ENCODE measurements around the gene CDH22.
A peak's percentile ranks its signal among the peaks of the same experiment; 100 is the strongest.

Gene CDH22

DNA sequence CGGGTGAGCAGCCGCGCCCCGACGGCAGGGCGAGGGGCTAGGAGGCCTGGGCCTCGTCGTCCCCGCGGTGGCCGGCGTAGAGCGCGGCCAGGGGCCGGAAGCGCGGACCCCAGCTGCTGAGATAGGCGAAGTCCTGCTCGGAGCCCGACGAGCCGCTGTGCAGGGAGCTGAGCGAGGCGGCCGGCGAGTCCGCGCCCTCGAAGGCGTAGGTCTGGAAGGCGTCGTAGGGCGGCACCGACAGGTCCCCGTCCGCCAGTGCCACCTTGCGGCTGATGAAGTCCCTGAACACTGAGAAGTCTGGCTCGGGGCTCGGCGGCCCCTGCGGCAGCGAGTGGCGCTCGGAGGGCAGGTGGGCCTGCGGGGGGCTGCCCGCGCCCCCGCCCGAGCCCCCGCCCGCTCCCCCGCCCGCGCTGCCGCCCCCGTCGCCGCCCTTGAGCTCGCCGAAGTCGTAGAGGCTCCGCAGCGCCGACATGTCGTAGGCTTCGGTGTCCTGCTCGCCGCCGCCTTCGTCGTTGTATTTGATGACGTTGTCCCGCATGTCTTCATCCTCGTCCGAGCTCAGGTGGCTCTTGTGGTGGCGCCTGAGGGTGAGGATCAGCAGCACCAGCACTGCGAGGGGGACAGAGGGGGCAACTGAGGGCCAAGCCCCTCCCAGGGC, 133.7 kb downstream of the CDH22 start:
- DNase-seq (ENCODE audit: low read depth in 4 of 4, low spot score in 1 of 4), result peak; percentile 56 to 63 (median 60)

DNA sequence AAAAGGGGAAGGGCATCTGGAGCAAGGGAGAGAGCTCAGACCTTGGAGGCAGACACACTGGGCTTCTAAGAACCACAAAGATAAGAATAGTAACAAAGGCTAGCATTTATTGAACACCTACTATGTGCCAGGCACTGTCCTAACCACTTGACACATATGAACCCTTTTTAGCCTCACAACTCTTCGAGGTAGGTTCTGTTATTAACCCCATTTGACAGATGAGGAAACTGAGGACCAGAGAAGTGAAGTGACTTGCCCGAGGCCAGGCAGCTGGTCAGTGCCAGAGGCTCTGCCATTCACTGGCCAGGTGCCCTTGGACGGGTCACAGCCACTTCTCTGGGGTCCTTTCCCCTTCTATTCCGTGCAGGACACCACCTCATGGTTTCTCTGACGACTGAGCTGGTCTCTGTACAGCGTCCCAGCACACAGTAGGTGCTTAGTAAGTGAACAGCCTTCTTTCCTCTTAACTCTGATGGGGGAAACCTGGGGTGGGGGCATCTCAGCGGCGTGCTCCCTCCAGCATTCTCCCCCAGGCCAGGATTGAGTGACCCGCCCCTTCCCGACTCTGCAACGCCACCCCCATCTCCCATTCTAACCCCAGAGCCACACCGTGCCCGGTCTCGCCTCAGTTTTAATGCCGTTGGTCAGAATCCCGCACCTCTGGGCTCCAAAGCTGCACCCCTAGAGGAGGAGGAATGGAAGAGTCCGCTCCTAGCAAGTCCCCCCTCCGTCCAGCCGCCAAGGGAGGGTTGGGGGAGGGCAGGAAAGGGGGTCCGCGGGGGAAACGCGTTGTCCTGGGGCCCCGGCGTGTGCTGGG, 134.4 kb downstream of the CDH22 start:
- DNase-seq (ENCODE audit: low read depth in 4 of 4, low spot score in 1 of 4), result no peak

DNA sequence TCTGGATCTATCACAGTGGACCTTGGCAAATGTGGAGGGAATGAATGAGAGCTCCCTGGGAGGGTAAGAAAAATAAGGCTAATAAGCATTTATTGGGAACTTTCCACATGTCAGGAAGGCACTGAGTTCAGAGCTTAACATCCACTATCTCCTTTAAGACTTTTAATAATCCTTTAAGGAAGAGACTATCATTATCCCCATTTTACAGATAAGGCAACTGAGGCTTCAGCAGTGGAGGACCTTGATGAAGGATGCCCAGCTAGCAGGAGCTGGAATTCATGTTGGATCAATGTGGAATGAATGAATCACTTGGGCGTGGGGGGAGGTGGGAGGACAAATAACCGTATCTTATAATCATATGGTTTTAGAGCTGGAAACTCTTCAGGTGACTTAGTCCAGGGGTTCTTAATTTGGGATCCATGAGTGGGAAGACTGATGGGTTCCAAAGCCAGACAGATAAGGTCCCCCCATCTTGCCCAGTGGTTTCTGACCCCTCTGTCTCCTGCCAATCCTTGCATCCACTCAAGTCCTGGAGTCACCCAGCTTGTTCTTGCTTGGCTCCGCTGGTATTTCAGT, 135.2 kb downstream of the CDH22 start:
- no peak for DNase-seq (ENCODE audit: low read depth in 4 of 4, low spot score in 1 of 4)

DNA sequence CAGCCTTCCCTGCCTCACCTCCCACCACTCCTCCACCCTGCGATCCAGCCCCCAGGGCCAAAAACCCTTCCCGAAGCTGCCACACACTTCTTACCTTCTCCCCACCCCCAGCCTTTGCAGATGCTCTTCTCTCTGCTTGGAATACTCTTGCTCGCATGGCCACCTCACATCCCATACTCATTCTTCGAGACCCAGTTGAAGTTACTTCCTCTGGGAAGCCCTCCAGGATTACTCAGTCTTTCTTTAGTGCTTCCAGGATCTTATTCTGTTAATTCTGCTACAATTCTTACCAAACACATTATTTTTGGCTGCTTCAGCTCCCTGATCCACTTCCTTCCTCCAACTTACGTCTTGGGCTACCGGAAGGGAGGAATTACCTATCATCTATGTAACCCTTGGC, 135.8 kb downstream of the CDH22 start:
- no peak for DNase-seq (ENCODE audit: low read depth in 4 of 4, low spot score in 1 of 4)

DNA sequence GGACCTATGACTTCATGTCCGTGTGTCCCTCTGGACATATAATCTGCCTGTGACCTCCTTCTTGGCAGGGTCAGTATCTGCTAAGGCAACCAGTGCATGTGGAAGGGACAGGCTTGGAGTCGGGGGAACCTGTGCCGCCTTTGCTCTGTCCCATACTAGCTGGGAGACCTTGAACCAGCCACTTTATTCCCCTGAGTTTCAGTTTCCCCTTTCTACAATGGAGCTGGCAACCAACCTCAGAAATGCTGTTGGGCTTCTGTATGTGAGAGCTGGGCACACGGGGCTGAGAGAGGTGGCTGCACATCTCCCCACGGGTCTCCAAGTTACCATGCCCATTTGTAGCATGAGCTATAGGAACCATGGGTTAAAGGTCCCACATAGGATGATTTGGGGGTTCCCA, 136.4 kb downstream of the CDH22 start:
- no peak for DNase-seq (ENCODE audit: low read depth in 4 of 4, low spot score in 1 of 4)

DNA sequence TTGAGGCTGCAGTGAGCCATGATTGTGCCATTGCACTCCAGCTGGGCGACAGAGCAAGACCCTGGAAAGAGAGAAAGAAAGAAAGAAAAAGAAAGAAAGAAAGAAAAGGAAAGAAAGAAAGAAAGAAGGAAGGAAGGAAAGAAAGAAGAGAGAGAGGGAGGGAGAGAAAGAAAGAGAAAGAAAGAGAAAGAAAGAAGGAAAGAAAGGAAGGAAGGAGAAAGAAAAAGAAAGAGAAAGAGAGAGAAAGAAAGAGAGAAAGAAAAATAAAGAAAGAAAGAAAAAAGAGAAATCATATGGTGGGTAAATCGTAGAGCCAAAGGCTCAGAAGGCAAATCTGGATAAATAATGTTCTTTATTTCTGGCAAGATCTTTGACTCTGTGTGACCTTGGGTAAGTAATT, 136.8 kb downstream of the CDH22 start:
- DNase-seq (ENCODE audit: low read depth in 4 of 4, low spot score in 1 of 4), result no peak

DNA sequence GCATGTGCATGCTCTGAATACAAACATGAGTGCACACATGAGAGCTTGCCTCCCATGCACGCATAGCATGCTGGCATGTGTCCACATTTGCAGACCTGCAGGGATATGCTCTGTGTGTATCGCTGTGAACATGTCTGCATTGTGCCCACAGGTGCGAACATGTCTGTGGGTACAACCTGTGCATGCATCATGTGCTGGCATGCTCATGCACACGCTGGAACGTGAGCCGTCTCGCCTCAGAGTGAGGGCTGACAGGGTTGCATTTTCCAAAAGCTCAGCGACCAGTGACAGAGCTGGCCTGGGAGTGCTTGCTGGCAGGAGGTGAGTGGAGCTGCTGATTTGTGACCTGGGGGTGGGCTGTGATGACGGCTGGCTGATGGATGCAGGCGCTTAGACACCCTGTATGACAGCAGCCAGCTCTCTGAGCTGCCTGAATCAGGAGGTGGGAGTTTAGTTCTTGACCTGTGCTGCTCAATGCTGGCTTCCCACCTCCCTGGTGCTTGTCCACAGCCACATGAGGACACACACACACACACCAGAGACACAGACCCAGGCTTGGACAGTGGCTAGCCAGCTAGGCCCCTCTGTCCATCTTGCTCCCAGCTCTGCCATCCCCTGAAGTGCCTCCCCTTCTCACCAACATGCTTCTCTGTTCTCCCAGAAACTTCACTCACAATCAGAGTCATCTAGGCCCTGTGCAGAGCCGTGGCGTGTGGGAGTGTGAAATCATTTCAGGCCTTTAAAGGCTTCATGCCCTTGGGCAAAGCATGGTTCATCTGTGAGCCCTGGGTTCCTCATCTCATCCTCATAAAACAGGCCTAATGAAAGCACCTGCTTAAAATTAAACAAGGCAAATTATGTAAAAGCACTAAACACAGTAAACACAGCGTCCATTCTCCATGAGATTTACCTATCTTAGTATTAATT, 138.8 kb downstream of the CDH22 start:
- no peak for DNase-seq (ENCODE audit: low read depth in 4 of 4, low spot score in 1 of 4)

DNA sequence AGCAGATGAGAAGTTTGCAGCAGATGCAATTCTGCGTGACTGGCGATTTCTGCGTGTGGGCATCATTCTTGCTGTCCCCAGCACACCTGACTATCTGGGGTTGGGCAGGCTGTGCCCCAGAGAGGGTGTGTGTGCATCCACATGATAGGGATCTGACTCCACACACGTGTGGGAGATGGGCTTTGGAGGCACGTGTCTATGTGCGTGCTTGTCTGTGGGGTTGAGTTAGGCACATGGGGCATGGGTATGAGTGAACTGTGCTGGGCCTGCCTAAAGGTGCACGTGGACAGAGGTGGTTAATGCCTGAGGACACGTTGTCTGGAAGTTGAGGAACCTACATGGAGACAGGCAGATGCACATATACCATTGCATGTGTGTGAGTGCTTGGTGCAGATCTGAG, 139.9 kb downstream of the CDH22 start:
- no peak for DNase-seq (ENCODE audit: low read depth in 4 of 4, low spot score in 1 of 4)

DNA sequence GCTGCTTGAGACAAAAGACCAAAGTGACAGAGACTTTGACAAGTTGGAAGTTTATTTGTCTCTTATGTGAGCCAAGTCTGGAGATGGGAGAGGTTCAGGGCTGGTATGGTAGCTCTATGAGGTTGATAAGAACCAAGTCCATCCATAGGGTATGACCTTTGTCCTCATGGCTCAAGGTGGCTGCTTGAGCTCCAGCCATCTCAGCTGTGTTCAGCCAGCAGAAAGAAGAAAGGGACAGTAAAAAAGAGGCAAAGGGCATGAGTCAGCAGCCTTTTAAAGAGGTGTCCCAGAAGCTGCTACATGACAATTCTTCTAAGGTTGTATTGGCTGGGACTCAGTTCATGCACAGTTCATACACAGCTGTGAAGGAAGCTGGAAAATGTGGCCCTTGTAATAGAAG, 141.2 kb downstream of the CDH22 start:
- DNase-seq (ENCODE audit: low read depth in 4 of 4, low spot score in 1 of 4), result no peak

DNA sequence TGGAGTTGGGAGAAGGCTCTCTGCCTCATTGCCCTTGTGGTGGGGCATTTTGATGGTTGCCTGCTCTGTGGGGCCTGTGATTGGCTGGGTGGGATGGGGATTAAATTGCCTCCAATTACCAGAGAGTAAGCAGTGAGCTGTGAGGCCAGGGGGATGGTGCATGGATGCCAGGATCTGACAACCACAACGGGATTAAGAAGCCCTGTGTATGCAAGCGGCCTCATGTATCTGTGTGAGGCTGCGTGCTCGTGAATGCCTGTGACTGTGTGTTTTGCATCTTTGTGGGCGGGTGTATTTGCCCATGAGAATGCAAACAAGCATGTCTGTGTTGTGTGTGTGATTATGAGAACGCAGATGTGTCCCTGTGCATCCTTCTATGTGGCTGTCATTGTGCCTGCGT, 144.0 kb downstream of the CDH22 start:
- DNase-seq (ENCODE audit: low read depth in 4 of 4, low spot score in 1 of 4), result no peak

DNA sequence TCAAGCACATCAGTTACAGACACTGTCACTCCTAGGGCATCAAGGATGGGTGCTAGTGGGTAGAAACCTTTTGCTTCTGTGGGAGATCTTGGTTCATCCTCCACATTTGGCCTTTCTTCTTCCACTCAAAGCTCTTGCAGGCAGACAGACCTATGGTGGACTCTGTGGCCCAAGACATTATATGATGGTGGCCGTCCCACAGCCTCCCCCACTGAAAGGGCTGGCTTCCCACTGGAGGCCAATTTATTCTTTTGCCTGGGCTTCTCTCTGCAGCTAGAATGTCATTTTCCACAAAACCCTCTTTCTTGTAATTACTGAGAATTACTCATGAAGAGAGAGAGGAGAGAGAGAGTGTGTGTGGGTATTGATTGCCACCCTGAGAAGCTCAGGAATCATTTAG, 146.4 kb downstream of the CDH22 start:
- DNase-seq (ENCODE audit: low read depth in 4 of 4, low spot score in 1 of 4), result no peak

DNA sequence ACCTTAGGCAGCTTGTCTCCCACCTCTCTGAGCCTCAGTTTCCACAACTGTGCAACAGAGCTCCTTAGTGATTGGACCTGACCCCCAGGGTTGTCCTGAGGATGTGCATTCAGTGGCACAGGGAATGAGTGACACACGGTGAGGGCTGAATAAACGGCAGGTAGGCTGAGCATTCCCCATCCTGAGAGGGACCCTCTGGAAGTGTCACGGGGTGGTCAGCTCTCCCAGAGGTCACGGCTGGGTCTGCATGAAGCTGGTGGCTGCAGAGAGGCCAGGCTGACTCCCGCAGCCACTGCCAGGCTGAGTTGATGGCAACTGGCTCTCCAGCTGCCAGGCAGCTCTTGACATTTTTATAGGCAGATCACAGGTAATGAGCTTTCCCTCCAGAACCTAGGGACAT, 147.6 kb downstream of the CDH22 start:
- DNase-seq (ENCODE audit: low read depth in 4 of 4, low spot score in 1 of 4), result no peak

DNA sequence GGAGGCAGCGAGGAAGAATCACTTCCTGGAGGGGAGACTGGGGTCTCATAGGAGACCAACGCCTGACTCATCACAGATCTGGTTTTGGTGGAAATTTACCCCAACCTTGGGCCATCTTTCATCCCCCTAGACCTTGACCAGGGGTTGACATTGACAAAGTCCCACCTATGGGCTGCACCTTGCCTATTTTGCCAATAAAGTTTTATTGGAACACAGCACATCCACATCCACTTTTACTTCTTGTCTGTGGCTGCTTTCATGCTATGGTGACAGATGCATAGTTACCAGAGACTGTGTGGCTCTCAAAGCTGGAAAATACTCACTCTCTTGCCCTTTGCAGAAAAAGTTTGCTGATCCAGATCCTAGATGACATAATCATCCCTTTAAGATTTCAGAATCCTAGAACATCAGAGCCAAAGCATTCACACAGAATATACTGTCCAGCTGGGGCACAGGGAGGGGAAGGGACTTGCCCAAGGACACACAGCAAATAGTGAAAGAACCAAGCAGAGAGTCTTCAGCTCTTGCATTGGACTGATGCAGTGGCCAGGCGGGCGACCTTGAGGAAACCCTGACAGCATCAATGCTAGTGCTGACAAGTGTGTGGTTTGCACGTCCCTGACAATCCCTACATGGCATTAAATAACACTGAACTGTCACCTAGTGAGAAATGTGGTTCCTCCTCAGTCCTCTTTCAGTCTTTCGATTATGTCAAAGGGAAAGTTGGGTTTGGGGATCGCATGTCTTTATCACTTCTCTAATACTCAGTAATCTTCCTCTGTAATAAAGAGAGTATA, 149.0 kb downstream of the CDH22 start:
- DNase-seq (ENCODE audit: low read depth in 4 of 4, low spot score in 1 of 4), result no peak

DNA sequence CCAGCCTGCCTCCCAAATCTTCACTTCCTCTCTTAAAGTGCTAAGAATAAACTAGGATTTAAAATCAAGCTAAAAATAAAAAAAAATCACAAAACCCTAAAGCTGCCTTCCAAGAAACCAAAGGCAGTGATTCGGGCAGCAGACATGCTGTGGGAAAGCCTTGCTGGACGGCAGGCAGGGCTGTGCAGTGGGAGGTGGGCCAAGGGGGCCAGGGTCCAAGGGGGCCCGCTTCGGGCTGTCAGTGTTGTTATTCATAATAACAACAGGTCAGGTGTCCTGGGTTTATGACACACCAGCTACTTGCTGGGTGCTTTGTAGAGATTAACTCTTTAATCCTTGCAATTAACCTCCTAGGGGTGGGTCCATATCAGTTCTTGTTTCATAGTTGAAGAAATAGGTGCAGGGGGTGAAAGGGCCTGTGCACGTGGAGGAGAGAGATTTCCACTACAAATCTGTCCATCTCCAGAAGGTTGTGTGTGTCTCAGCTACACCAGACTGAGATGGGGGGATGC, 149.8 kb downstream of the CDH22 start:
- DNase-seq (ENCODE audit: low read depth in 4 of 4, low spot score in 1 of 4), result no peak

DNA sequence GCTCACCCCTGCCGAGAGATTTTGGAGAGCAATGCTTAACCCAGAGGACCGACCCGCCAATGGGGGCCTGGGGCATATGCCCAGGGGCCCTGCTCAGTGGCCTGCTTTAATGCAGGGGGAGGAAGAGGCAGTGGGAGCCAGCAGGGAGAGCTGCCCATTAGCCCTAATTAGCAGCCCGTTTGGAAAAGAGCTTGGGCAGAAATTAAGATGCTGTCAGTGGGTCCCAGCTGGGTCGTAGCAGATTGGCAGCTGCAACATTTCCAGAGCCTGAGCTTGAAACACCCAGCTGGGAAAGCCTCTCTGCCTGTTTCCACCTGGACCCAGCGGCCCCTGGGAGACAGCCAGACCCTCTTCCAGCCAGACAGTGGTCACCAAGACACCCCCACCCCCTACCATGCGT, 150.7 kb downstream of the CDH22 start:
- no peak for DNase-seq (ENCODE audit: low read depth in 4 of 4, low spot score in 1 of 4)

DNA sequence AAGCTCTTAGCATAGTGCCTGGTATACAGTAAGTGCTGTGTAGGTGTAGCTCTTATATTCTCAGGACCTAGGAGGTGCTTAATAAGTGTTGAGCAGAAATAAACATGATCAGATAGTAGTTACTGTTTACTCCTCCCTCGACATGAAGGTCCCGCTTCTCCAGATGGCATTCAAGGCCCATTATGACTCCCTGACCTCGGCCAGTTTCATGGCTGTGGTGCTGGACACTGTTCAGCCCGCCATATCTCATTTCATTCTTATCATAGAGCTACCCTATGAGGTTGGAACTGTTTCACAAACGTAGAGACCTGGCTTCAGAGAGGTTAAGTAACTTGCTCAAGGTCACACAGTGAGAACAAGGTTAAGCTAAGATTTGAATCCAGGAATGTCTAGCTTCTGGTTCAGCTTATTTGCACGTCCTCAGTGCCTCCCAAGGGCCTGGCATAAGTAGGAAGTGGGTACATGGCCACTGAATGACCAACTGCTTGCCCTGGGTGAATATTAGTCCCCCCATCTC, 151.2 kb downstream of the CDH22 start:
- no peak for DNase-seq (ENCODE audit: low read depth in 4 of 4, low spot score in 1 of 4)

DNA sequence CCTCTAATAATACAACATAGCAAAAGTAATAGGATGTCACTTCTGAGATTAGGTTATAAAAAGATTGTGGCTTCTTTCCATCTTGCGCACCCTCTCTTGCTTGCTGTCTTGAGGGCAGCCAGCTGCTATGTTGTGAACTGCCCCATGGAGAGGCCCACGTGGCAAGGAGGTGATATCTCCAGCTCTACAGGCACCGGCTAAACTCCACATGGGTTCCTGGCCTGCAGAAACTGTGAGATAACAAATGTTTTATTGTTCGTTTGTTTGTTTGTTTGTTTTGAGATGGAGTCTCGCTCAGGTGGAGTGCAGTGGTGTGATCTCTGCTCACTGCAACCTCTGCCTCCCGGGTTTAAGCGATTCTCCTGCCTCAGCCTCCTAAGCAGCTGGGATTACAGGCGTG, 152.2 kb downstream of the CDH22 start:
- no peak for DNase-seq (ENCODE audit: low read depth in 4 of 4, low spot score in 1 of 4)

DNA sequence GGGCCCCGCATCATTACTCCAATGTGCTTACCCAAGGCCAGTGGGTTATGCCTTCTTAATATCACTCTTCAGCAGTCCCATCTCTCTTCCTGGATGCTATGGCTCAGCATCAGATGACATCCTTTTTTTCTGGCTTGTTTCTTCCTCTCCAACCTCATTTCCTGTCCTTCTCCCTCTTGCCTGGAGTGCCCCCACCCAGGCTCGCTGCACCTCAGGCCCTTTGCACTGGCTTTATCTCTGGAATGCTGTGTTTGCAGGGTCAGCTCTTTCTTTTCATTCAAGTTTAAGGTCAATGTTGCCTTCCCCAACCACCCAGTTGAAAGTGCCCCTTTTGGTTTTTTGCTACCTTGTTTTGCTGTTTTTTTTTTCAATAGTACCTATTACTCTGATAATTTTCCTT, 153.5 kb downstream of the CDH22 start:
- no peak for DNase-seq (ENCODE audit: low read depth in 4 of 4, low spot score in 1 of 4)

DNA sequence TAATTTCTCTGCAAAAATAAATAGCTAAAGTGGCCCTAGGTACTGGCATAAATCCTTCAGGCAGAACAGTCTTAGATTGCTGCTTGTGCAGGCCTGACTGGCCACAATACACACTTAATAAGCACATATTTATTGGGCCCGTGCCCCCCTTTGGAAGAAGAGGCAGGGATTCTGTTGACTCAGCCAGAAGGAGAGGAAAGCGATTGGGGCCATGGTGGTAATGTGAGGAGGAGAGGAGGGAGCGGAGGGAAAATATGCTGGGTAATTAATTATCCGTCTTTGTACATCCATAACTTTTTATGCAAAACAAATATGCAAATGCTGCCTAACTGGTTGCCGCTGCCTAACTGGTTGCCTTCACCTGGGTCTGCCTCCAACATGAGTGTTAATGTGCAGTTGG, 154.0 kb downstream of the CDH22 start:
- no peak for DNase-seq (ENCODE audit: low read depth in 4 of 4, low spot score in 1 of 4)
